ENCODE data around the gene ABCG8. TPM values are rescaled to one million over a fixed set of nuclear protein-coding genes. Genes with fewer than 3 reads are reported as not detected.

Gene ABCG8
- total and polyA plus RNA-seq, 9 of the 15 experiments (the other 6 are each of a cell fraction or from before 2014, with no cell fraction given) = not detected

GRCh38 chr2:43851011-43851980 is 12.5 kb downstream of the ABCG8 start:
- Histone ChIP-seq H2AFZ (ENCODE audit: low read depth, low read length) (no peak overlapping the region), H4K20me1 (replicated peaks; ENCODE audit: control insufficient read depth, insufficient read depth, low read length) (peaks cover 4% of the 10 kb centered on the region; the same call in 1 of the 2 replicates), H3K4me3 (no peak overlapping the region), H3K9me3 (replicated peaks; ENCODE audit: control insufficient read depth, insufficient read depth, low read depth, low read length) (no peaks in the 10 kb centered on the region), H3K9me1 (ENCODE audit: control insufficient read depth, insufficient read depth, low read length) (no peaks in the 10 kb centered on the region), H3K4me2 (ENCODE audit: insufficient read depth, low read length) (no peak overlapping the region), H3K27ac (ENCODE audit: extremely low read depth, low read depth, low read length) (no peak overlapping the region), H3K79me2 (ENCODE audit: control insufficient read depth, insufficient read depth, low read length) (no peaks in the 10 kb centered on the region), H3K9ac (ENCODE audit: insufficient read depth in 1 of 2, low read depth in 2 of 2, low read length in 2 of 2) (peak overlapping the region in 1 of 2 experiments; percentile 17; a peak in 1 of 4 replicates), H3K27me3 (ENCODE audit: control insufficient read depth in 2 of 2, insufficient read depth in 2 of 2, low read length in 2 of 2) (peaks cover 24 to 49% of the 10 kb centered on the region in 2 experiments), H3K4me1 (replicated peaks in 1 of 2; ENCODE audit: control insufficient read depth in 2 of 2, insufficient read depth in 2 of 2, low read length in 2 of 2) (no peaks in the 10 kb centered on the region; a peak in 1 of 5 replicates), H3K36me3 (ENCODE audit: control insufficient read depth, insufficient read depth, low read length) (no peaks in the 10 kb centered on the region)
- 4% methylated on average over 18 of the region's 20 CpGs for WGBS (ENCODE audit: insufficient coverage, low coverage, missing lambda C conversion rate)
- ChIA-PET CTCF (ENCODE audit: low intra/inter-chr PET ratio) (no interaction called here), POLR2A (interaction anchor here (1.1 kb wide), 1 partner anchor 30 kb away, joined by 4 read pairs; no protein-coding TSS in a partner anchor)
- FAIRE-seq = no peak
- DNase-seq (ENCODE audit: extremely low read depth in 1 of 4, low spot score in 3 of 4) = peak in 3 of 4 experiments; percentile 2 to 6 (median 4)
- intact Hi-C loops (cut with micrococcal nuclease) = no loop called here
- no peak for TF ChIP-seq JUNB (CRISPR knock-in tag; conservative IDR thresholded peaks at IDR 0.05)
- in situ Hi-C loops (cut with MboI) = no loop called here
- ATAC-seq = peak; percentile 27; the same call in 2 of the 3 replicates
- BruUV-seq (replicated peaks) = no TSS peak

DNA sequence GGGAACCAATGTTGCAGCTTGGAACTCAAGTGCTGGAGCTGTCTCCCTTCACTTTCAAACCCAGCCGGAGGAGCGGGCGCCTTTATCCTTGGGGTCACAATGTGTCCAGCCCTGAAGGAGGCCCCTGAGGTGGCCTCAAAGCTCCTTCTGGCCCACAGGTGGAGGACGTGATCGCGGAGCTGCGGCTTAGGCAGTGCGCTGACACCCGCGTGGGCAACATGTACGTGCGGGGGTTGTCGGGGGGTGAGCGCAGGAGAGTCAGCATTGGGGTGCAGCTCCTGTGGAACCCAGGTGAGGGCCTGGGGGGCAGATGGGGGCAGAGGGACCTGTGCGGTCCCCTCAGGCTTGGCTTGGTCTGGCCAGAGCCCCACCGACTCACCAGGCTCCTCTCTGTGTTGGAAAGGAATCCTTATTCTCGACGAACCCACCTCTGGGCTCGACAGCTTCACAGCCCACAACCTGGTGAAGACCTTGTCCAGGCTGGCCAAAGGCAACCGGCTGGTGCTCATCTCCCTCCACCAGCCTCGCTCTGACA is 13.5 kb downstream of the ABCG8 start:
- no peak for FAIRE-seq
- H3K27me3 ChIP-seq (ENCODE audit: control insufficient read depth in 2 of 2, insufficient read depth in 2 of 2, low read length in 2 of 2) = peaks cover 24 to 44% of the 10 kb centered on the region in 2 experiments
- no peak overlapping the region for H3K27ac ChIP-seq (ENCODE audit: extremely low read depth, low read depth, low read length)
- ChIA-PET CTCF (ENCODE audit: low intra/inter-chr PET ratio) (no interaction called here), POLR2A (interaction anchor here (1.1 kb wide), 1 partner anchor 31 kb away, joined by 4 read pairs; no protein-coding TSS in a partner anchor)
- intact Hi-C loops (cut with micrococcal nuclease) (no loop called here), in situ Hi-C loops (cut with MboI) (no loop called here)
- no peaks in the 10 kb centered on the region; a peak in 1 of 5 replicates for H3K4me1 ChIP-seq (replicated peaks in 1 of 2; ENCODE audit: control insufficient read depth in 2 of 2, insufficient read depth in 2 of 2, low read length in 2 of 2)
- H3K9me3 ChIP-seq (replicated peaks; ENCODE audit: control insufficient read depth, insufficient read depth, low read depth, low read length) = no peaks in the 10 kb centered on the region
- ATAC-seq = peak; percentile 19; the same call in 1 of the 3 replicates
- no TSS peak for BruUV-seq (replicated peaks)
- WGBS (ENCODE audit: insufficient coverage, low coverage, missing lambda C conversion rate) = 11% methylated on average over 18 of the region's 21 CpGs
- no peak overlapping the region for H3K4me2 ChIP-seq (ENCODE audit: insufficient read depth, low read length)
- H3K4me3 ChIP-seq = no peak overlapping the region
- no peak overlapping the region; a peak in 1 of 4 replicates for H3K9ac ChIP-seq (ENCODE audit: insufficient read depth in 1 of 2, low read depth in 2 of 2, low read length in 2 of 2)
- no peak overlapping the region for H2AFZ ChIP-seq (ENCODE audit: low read depth, low read length)
- DNase-seq (ENCODE audit: extremely low read depth in 1 of 4, low spot score in 3 of 4) = peak in 3 of 4 experiments; percentile 1 to 5 (median 4)
- no peaks in the 10 kb centered on the region for H3K79me2 ChIP-seq (ENCODE audit: control insufficient read depth, insufficient read depth, low read length)
- H3K9me1 ChIP-seq (ENCODE audit: control insufficient read depth, insufficient read depth, low read length) = no peaks in the 10 kb centered on the region
- peaks cover 4% of the 10 kb centered on the region; the same call in 1 of the 2 replicates for H4K20me1 ChIP-seq (replicated peaks; ENCODE audit: control insufficient read depth, insufficient read depth, low read length)
- H3K36me3 ChIP-seq (ENCODE audit: control insufficient read depth, insufficient read depth, low read length) = no peaks in the 10 kb centered on the region
- no peak for TF ChIP-seq DNMT1 (IDR thresholded peaks at IDR 0.05)
- TF ChIP-seq ZNF592 (IDR thresholded peaks at IDR 0.05) = no peak
- no peak for TF ChIP-seq PRMT5 (CRISPR knock-in tag; IDR thresholded peaks at IDR 0.05)
- TF ChIP-seq CBX2 (IDR thresholded peaks at IDR 0.05; ENCODE audit: insufficient read depth, low read length, poor library complexity, severe bottlenecking) = no peak
- no peak for TF ChIP-seq POLR2H (tag; IDR thresholded peaks at IDR 0.05; ENCODE audit: low read depth)

All from K562 (cell line).